ENCODE results near the gene C6orf15. TPM values are rescaled to one million over a fixed set of nuclear protein-coding genes. Genes with fewer than 3 reads are reported as not detected.

Gene C6orf15
- total RNA-seq, 1 experiment from 2014 or later: not detected

DNA sequence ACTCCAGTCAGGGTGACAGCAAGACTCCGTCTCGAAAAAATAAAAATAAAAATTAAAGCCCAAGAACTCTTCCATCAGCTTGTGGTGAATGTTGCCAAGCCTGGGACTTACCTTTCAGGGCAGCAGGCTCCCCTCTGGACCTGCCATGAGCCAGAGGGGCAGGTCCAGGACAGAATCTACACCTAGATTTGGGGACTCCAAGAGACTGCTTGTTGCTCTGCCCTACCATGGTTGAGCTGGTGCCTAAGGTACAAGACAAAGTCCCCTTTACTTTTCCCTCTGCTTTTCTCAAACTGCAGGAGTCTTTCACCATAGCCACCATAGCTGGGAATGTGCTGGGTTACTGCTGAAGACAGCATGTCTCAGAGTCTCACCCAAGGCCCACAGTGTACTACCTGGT is 9.2 kb downstream of the C6orf15 start:
- no peaks in the 10 kb centered on the region for H3K27me3 ChIP-seq (ENCODE audit: control insufficient read depth, insufficient read depth, low read length)
- no peak overlapping the region for H3K4me3 ChIP-seq (ENCODE audit: low read depth in 2 of 2, low read length in 2 of 2)
- intact Hi-C loops (cut with micrococcal nuclease; ENCODE audit: unreplicated experiment): no loop called here
- DNase-seq (ENCODE audit: low read depth, low spot score) (no peak), ATAC-seq (peak; percentile 37; the same call in 1 of the 2 replicates)
- no peak for TF ChIP-seq POLR2AphosphoS5 (IDR thresholded peaks at IDR 0.05; ENCODE audit: low read depth, low read length)
- TF ChIP-seq, protein P1, sequence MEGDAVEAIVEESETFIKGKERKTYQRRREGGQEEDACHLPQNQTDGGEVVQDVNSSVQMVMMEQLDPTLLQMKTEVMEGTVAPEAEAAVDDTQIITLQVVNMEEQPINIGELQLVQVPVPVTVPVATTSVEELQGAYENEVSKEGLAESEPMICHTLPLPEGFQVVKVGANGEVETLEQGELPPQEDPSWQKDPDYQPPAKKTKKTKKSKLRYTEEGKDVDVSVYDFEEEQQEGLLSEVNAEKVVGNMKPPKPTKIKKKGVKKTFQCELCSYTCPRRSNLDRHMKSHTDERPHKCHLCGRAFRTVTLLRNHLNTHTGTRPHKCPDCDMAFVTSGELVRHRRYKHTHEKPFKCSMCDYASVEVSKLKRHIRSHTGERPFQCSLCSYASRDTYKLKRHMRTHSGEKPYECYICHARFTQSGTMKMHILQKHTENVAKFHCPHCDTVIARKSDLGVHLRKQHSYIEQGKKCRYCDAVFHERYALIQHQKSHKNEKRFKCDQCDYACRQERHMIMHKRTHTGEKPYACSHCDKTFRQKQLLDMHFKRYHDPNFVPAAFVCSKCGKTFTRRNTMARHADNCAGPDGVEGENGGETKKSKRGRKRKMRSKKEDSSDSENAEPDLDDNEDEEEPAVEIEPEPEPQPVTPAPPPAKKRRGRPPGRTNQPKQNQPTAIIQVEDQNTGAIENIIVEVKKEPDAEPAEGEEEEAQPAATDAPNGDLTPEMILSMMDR (IDR thresholded peaks at IDR 0.05): no peak
- no peak for TF ChIP-seq TCF7L2 (IDR thresholded peaks at IDR 0.05; ENCODE audit: low read depth, low read length)
- TF ChIP-seq, protein P2, sequence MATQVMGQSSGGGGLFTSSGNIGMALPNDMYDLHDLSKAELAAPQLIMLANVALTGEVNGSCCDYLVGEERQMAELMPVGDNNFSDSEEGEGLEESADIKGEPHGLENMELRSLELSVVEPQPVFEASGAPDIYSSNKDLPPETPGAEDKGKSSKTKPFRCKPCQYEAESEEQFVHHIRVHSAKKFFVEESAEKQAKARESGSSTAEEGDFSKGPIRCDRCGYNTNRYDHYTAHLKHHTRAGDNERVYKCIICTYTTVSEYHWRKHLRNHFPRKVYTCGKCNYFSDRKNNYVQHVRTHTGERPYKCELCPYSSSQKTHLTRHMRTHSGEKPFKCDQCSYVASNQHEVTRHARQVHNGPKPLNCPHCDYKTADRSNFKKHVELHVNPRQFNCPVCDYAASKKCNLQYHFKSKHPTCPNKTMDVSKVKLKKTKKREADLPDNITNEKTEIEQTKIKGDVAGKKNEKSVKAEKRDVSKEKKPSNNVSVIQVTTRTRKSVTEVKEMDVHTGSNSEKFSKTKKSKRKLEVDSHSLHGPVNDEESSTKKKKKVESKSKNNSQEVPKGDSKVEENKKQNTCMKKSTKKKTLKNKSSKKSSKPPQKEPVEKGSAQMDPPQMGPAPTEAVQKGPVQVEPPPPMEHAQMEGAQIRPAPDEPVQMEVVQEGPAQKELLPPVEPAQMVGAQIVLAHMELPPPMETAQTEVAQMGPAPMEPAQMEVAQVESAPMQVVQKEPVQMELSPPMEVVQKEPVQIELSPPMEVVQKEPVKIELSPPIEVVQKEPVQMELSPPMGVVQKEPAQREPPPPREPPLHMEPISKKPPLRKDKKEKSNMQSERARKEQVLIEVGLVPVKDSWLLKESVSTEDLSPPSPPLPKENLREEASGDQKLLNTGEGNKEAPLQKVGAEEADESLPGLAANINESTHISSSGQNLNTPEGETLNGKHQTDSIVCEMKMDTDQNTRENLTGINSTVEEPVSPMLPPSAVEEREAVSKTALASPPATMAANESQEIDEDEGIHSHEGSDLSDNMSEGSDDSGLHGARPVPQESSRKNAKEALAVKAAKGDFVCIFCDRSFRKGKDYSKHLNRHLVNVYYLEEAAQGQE (IDR thresholded peaks at IDR 0.05; ENCODE audit: insufficient read depth in 1 of 2, low read depth in 2 of 2, low read length in 1 of 2): no peak
- no peak for TF ChIP-seq SIN3A (IDR thresholded peaks at IDR 0.05; ENCODE audit: borderline replicate concordance, insufficient read depth, low read depth, low read length)
- POLR2A ChIA-PET: no interaction called here
- CTCF ChIA-PET: interaction anchor here (0.6 kb wide), 1 partner anchor 1006 kb away, joined by 4 read pairs; the partner anchor contains the start of gene TNXB
- in situ Hi-C loops (cut with HindIII; ENCODE audit: low pct_unique_long_range_greater_than_20kb, low sequenced_read_pairs): no loop called here
- no peaks in the 10 kb centered on the region for H3K36me3 ChIP-seq (ENCODE audit: control insufficient read depth, insufficient read depth, low read length)
- H3K27ac ChIP-seq (ENCODE audit: low read length): no peak overlapping the region
- no TSS peak for BruUV-seq (replicated peaks)
- H3K4me1 ChIP-seq (ENCODE audit: control insufficient read depth, insufficient read depth, low read length): no peaks in the 10 kb centered on the region
- no peaks in the 10 kb centered on the region for H3K9me3 ChIP-seq (ENCODE audit: control insufficient read depth, insufficient read depth, low read depth, low read length)

DNA sequence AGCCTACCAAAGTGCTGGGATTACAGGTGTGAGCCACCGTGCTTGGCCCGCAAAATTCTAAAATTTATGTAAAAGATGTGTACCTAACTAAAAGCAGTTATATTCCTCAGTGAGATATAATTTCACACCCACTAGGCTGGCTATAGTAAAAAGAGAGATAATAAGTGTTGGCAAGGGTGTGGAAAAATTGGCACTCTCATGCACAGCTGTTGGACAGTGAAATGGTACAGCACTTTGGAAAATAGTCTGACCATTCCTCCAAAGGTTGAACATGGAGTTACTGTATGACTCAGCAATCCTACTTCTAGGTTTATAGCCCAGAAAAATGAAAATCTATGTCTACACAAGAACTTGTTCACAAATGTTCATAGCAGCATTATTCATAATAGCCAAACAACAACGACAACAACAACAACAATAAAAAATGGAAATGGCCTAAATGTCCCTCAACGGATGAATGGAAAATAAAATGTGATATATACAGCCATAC is 13.9 kb downstream of the C6orf15 start:
- H3K4me1 ChIP-seq (ENCODE audit: control insufficient read depth, insufficient read depth, low read length): peaks cover 5% of the 10 kb centered on the region; the same call in 1 of the 2 replicates
- TF ChIP-seq, protein P1 (IDR thresholded peaks at IDR 0.05): no peak
- TF ChIP-seq TCF7L2 (IDR thresholded peaks at IDR 0.05; ENCODE audit: low read depth, low read length) (no peak), SIN3A (IDR thresholded peaks at IDR 0.05; ENCODE audit: borderline replicate concordance, insufficient read depth, low read depth, low read length) (no peak), POLR2AphosphoS5 (IDR thresholded peaks at IDR 0.05; ENCODE audit: low read depth, low read length) (no peak)
- TF ChIP-seq, protein P2 (IDR thresholded peaks at IDR 0.05; ENCODE audit: insufficient read depth in 1 of 2, low read depth in 2 of 2, low read length in 1 of 2): no peak
- no peaks in the 10 kb centered on the region for H3K9me3 ChIP-seq (ENCODE audit: control insufficient read depth, insufficient read depth, low read depth, low read length)
- no peak overlapping the region for H3K4me3 ChIP-seq (ENCODE audit: low read depth in 2 of 2, low read length in 2 of 2)
- BruUV-seq (replicated peaks): no TSS peak
- no peak overlapping the region for H3K27ac ChIP-seq (ENCODE audit: low read length)
- no peaks in the 10 kb centered on the region for H3K27me3 ChIP-seq (ENCODE audit: control insufficient read depth, insufficient read depth, low read length)
- in situ Hi-C loops (cut with HindIII; ENCODE audit: low pct_unique_long_range_greater_than_20kb, low sequenced_read_pairs) (no loop called here), intact Hi-C loops (cut with micrococcal nuclease; ENCODE audit: unreplicated experiment) (no loop called here)
- ATAC-seq (no peak), DNase-seq (ENCODE audit: low read depth, low spot score) (no peak)
- no peaks in the 10 kb centered on the region for H3K36me3 ChIP-seq (ENCODE audit: control insufficient read depth, insufficient read depth, low read length)
- ChIA-PET CTCF (no interaction called here), POLR2A (no interaction called here)
